SK-N-SH treated with all-trans-retinoic acid at 6 μM for 48 hours (cell line): ENCODE data around the gene HOXC13.

ENCODE experiments used
- ATAC-seq: fragments of 200-7000 bp; cut with Tn5 transposase; 3 replicates; pipeline ENCODE4 v1.9.1; 2020; ENCODE audit warnings: mild to moderate bottlenecking, moderate library complexity
- ARNTL ChIP-seq: fragments of 450-650 bp; formaldehyde crosslinking; IDR thresholded peaks from 2 replicates; pipeline ENCODE4 v1.5.0; 2020; ENCODE audit warnings: low read depth, mild to moderate bottlenecking, moderate library complexity, borderline replicate concordance
- BACH2 ChIP-seq: fragments of 250-450 bp; sonication (Bioruptor Pico); IDR thresholded peaks from 2 replicates; pipeline ENCODE4 v1.9.0; 2021; ENCODE audit warnings: mild to moderate bottlenecking, borderline replicate concordance
- CSDC2 ChIP-seq: fragments of 250-450 bp; sonication (Bioruptor Pico); IDR thresholded peaks from 2 replicates; pipeline ENCODE4 v1.5.0; 2020; ENCODE audit warnings: mild to moderate bottlenecking, moderate library complexity
- ESRRG ChIP-seq: fragments of 250-450 bp; sonication (Bioruptor Pico); IDR thresholded peaks from 2 replicates; pipeline ENCODE4 v1.6.1; 2021; ENCODE audit warnings: mild to moderate bottlenecking
- GLIS3 ChIP-seq: fragments of 250-450 bp; sonication (Bioruptor Pico); IDR thresholded peaks from 2 replicates; pipeline ENCODE4 v1.5.0; 2020; ENCODE audit warnings: mild to moderate bottlenecking, moderate library complexity
- ISL1 ChIP-seq: fragments of 250-450 bp; sonication (Bioruptor Pico); IDR thresholded peaks from 2 replicates; pipeline ENCODE4 v2.1.2; 2022; ENCODE audit warnings: mild to moderate bottlenecking, moderate library complexity
- OSR1 ChIP-seq: fragments of 250-450 bp; sonication (Bioruptor Pico); IDR thresholded peaks from 2 replicates; pipeline ENCODE4 v1.8.0; 2022; ENCODE audit warnings: moderate library complexity, mild to moderate bottlenecking, inconsistent platforms
- PPARA ChIP-seq: fragments of 250-450 bp; sonication (Bioruptor Pico); IDR thresholded peaks from 2 replicates; pipeline ENCODE4 v1.5.0; 2020; ENCODE audit warnings: mild to moderate bottlenecking, borderline replicate concordance
- RARB ChIP-seq: fragments of 250-450 bp; sonication (Bioruptor Pico); IDR thresholded peaks from 2 replicates; pipeline ENCODE4 v1.8.0; 2021; ENCODE audit warnings: mild to moderate bottlenecking, moderate library complexity
- SNAI2 ChIP-seq: fragments of 250-450 bp; sonication (Bioruptor Pico); IDR thresholded peaks from 2 replicates; pipeline ENCODE4 v1.5.0; 2020; ENCODE audit warnings: mild to moderate bottlenecking, moderate library complexity
- TCF4 ChIP-seq: fragments of 250-450 bp; sonication (Bioruptor Pico); IDR thresholded peaks from 2 replicates; pipeline ENCODE4 v1.8.0; 2021; ENCODE audit warnings: mild to moderate bottlenecking, moderate library complexity, borderline replicate concordance
- TOX ChIP-seq: fragments of 250-450 bp; sonication (Bioruptor Pico); IDR thresholded peaks from 2 replicates; pipeline ENCODE4 v1.8.0; 2021; ENCODE audit warnings: mild to moderate bottlenecking, moderate library complexity, borderline replicate concordance
- ZFP3 ChIP-seq: fragments of 250-450 bp; sonication (Bioruptor Pico); IDR thresholded peaks from 2 replicates; pipeline ENCODE4 v1.5.0; 2020; ENCODE audit warnings: mild to moderate bottlenecking, moderate library complexity
- ZFP30 ChIP-seq: fragments of 450-650 bp; formaldehyde crosslinking; IDR thresholded peaks from 2 replicates; pipeline ENCODE4 v1.5.0; 2022; ENCODE audit warnings: mild to moderate bottlenecking, moderate library complexity
- ZNF70 ChIP-seq: fragments of 450-650 bp; formaldehyde crosslinking; IDR thresholded peaks from 2 replicates; pipeline ENCODE4 v1.5.0; 2020; ENCODE audit warnings: mild to moderate bottlenecking, moderate library complexity
- ZNF8 ChIP-seq: fragments of 450-650 bp; formaldehyde crosslinking; IDR thresholded peaks from 2 replicates; pipeline ENCODE4 v1.5.0; 2020; ENCODE audit warnings: mild to moderate bottlenecking, moderate library complexity
- TF ChIP-seq, protein P1 (sequence below): fragments of 250-450 bp; sonication (Bioruptor Pico); IDR thresholded peaks from 2 replicates; pipeline ENCODE4 v1.8.0; 2021; ENCODE audit warnings: low read depth, mild to moderate bottlenecking, moderate library complexity, borderline replicate concordance
- TF ChIP-seq, protein P2 (sequence below): fragments of 250-450 bp; sonication (Bioruptor Pico); IDR thresholded peaks from 2 replicates; pipeline ENCODE4 v1.5.0; 2020; ENCODE audit warnings: mild to moderate bottlenecking, moderate library complexity
- TF ChIP-seq, protein P3 (sequence below): fragments of 250-450 bp; sonication (Bioruptor Pico); IDR thresholded peaks from 2 replicates; pipeline ENCODE4 v1.5.1; 2020; ENCODE audit warnings: low read depth, mild to moderate bottlenecking, moderate library complexity
- TF ChIP-seq, protein P4 (sequence below): fragments of 250-450 bp; sonication (Bioruptor Pico); IDR thresholded peaks from 2 replicates; pipeline ENCODE4 v1.8.0; 2020; ENCODE audit warnings: mild to moderate bottlenecking, moderate library complexity, borderline replicate concordance

HOXC13 gene

DNA sequence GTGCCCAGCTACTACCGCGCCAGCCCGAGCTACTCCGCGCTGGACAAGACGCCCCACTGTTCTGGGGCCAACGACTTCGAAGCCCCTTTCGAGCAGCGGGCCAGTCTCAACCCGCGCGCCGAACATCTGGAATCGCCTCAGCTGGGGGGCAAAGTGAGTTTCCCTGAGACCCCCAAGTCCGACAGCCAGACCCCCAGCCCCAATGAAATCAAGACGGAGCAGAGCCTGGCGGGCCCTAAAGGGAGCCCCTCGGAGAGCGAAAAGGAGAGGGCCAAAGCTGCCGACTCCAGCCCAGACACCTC, 47.0 kb downstream of the HOXC13 start:
- 0 out of 3 replicates have a peak, but pooled peaks have one; percentile 1 for ATAC-seq
- TF ChIP-seq, protein P1, sequence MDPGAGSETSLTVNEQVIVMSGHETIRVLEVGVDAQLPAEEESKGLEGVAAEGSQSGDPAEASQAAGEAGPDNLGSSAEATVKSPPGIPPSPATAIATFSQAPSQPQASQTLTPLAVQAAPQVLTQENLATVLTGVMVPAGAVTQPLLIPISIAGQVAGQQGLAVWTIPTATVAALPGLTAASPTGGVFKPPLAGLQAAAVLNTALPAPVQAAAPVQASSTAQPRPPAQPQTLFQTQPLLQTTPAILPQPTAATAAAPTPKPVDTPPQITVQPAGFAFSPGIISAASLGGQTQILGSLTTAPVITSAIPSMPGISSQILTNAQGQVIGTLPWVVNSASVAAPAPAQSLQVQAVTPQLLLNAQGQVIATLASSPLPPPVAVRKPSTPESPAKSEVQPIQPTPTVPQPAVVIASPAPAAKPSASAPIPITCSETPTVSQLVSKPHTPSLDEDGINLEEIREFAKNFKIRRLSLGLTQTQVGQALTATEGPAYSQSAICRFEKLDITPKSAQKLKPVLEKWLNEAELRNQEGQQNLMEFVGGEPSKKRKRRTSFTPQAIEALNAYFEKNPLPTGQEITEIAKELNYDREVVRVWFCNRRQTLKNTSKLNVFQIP (CRISPR knock-in tag): no peak
- TF ChIP-seq SNAI2 (CRISPR knock-in tag): no peak
- TF ChIP-seq ZFP3 (CRISPR knock-in tag): no peak
- TF ChIP-seq BACH2 (CRISPR knock-in tag): no peak
- no peak for TF ChIP-seq TOX (CRISPR knock-in tag)
- no peak for TF ChIP-seq ARNTL (CRISPR knock-in tag)
- TF ChIP-seq, protein P2, sequence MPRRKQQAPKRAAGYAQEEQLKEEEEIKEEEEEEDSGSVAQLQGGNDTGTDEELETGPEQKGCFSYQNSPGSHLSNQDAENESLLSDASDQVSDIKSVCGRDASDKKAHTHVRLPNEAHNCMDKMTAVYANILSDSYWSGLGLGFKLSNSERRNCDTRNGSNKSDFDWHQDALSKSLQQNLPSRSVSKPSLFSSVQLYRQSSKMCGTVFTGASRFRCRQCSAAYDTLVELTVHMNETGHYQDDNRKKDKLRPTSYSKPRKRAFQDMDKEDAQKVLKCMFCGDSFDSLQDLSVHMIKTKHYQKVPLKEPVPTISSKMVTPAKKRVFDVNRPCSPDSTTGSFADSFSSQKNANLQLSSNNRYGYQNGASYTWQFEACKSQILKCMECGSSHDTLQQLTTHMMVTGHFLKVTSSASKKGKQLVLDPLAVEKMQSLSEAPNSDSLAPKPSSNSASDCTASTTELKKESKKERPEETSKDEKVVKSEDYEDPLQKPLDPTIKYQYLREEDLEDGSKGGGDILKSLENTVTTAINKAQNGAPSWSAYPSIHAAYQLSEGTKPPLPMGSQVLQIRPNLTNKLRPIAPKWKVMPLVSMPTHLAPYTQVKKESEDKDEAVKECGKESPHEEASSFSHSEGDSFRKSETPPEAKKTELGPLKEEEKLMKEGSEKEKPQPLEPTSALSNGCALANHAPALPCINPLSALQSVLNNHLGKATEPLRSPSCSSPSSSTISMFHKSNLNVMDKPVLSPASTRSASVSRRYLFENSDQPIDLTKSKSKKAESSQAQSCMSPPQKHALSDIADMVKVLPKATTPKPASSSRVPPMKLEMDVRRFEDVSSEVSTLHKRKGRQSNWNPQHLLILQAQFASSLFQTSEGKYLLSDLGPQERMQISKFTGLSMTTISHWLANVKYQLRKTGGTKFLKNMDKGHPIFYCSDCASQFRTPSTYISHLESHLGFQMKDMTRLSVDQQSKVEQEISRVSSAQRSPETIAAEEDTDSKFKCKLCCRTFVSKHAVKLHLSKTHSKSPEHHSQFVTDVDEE (CRISPR knock-in tag): no peak
- no peak for TF ChIP-seq ZNF8
- TF ChIP-seq PPARA: no peak
- no peak for TF ChIP-seq ESRRG
- TF ChIP-seq, protein P3, sequence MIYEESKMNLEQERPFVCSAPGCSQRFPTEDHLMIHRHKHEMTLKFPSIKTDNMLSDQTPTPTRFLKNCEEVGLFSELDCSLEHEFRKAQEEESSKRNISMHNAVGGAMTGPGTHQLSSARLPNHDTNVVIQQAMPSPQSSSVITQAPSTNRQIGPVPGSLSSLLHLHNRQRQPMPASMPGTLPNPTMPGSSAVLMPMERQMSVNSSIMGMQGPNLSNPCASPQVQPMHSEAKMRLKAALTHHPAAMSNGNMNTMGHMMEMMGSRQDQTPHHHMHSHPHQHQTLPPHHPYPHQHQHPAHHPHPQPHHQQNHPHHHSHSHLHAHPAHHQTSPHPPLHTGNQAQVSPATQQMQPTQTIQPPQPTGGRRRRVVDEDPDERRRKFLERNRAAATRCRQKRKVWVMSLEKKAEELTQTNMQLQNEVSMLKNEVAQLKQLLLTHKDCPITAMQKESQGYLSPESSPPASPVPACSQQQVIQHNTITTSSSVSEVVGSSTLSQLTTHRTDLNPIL (CRISPR knock-in tag): no peak
- no peak for TF ChIP-seq TCF4 (CRISPR knock-in tag)
- TF ChIP-seq, all 23 proteins: peak for 0

DNA sequence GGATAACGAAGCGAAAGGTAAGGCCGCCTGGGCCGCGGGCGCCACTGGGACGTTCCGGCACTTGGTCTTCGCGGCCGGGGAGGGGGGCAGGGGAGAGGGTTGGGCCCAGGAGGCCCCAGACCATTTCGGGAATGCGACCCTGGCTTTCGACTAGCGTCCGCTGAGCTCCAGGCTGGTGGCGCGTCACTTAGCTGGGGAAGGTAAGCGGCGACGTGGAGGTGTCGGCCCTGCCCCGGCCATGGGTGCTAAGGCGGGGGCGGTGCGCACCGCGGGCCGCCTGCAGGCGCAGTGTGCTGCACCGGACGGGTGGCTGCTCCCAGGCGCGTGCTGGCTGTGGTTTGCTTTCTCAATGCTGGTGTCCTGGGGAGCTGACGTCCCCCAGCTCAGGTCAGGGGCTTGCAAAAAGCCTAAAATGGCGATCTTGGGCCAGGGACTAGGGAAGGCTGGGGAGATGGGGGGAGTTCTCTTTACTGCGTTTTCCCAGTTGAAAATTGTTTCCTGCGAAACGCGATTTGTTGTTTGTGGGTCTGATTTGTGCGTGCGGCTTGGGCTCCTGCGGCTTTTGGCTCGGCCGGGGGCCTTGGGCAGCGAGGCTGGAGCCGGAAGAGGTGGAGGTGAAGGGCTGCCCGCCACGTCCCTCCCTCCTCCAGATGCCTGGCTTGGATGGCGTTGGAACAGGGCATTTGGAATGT, 47.5 kb downstream of the HOXC13 start:
- TF ChIP-seq CSDC2 (CRISPR knock-in tag): no peak
- peak; percentile 7; the same call in 2 of the 3 replicates for ATAC-seq

DNA sequence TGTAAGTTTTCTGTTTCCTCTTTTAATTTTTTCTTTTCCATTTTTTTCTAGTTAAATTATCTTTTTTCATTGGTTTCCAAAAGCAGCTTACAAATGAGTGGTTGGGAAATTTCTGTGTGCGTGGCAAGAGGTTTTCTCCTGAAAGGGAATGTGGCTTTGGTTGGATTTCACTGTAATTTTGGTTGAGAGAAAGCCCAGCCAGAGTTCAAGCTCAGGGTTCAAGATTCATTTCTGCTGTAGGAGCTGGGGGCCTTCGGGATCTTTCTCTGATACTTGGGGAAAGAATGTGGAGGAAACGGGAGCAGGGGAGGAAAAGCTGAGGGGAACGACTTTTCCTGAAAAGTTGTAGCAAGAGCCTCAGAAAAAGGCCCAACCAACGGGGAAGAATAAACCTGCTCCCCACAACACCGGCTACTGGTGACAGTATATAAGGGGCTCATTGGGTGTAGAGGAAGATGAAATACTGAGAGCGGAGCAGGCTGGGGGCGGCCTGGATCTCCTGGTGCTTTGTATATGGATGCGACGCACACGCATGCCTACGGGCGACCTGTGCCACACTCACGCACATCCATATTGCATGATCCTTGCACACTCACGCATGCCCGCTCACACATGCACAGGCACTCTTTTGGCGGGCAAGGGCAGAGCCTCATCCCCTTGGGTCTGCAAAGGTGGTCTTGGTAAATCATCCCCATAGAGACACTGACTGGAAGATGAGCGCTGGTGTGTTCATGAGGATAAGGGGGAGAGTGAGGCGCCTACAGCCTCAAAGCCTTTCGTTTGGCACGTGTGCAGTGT, 48.3 kb downstream of the HOXC13 start:
- no peak for ATAC-seq
- TF ChIP-seq CSDC2 (CRISPR knock-in tag) (no peak), ZNF8 (no peak), BACH2 (CRISPR knock-in tag) (no peak), GLIS3 (no peak), ZNF70 (CRISPR knock-in tag) (no peak)
- TF ChIP-seq, protein P4, sequence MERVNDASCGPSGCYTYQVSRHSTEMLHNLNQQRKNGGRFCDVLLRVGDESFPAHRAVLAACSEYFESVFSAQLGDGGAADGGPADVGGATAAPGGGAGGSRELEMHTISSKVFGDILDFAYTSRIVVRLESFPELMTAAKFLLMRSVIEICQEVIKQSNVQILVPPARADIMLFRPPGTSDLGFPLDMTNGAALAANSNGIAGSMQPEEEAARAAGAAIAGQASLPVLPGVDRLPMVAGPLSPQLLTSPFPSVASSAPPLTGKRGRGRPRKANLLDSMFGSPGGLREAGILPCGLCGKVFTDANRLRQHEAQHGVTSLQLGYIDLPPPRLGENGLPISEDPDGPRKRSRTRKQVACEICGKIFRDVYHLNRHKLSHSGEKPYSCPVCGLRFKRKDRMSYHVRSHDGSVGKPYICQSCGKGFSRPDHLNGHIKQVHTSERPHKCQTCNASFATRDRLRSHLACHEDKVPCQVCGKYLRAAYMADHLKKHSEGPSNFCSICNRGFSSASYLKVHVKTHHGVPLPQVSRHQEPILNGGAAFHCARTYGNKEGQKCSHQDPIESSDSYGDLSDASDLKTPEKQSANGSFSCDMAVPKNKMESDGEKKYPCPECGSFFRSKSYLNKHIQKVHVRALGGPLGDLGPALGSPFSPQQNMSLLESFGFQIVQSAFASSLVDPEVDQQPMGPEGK (CRISPR knock-in tag): no peak
- TF ChIP-seq, protein P3 (CRISPR knock-in tag): no peak

DNA sequence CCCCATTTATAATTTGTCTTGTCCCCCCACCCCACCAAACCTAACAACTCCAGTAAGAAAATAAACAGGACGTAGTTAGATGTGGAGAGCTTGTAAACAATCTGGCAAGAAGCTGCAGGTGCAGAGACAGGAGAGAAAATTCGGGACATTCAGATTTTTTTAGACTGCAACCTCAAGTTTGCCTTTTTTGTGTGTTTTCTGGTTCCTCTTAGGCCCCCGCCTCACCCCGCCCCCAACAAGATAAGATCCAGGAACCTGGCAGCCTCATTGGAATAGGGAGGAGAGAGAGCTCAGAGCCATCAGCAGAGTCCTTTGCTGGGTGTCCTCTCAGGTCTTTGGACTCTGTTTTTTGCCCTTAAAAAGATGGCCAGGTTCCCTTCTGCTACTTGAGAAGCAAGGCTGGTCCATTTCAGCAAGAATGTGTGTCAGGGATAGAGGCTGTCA, 49.2 kb downstream of the HOXC13 start:
- ATAC-seq: no peak
- no peak for TF ChIP-seq ISL1 (CRISPR knock-in tag)
- TF ChIP-seq, protein P4 (CRISPR knock-in tag): no peak
- TF ChIP-seq BACH2 (CRISPR knock-in tag): no peak
- TF ChIP-seq CSDC2 (CRISPR knock-in tag): no peak
- TF ChIP-seq PPARA: no peak
- no peak for TF ChIP-seq ZNF70 (CRISPR knock-in tag)
- no peak for TF ChIP-seq OSR1 (CRISPR knock-in tag)
- TF ChIP-seq, protein P2 (CRISPR knock-in tag): no peak
- no peak for TF ChIP-seq GLIS3
- TF ChIP-seq TOX (CRISPR knock-in tag): no peak
- no peak for TF ChIP-seq RARB (CRISPR knock-in tag)
- TF ChIP-seq ZFP30 (CRISPR knock-in tag): no peak
- TF ChIP-seq ZFP3 (CRISPR knock-in tag): no peak
